HCT116 (cell line): ENCODE results near the gene C1orf174. TPM values are rescaled to one million over a fixed set of nuclear protein-coding genes. Genes with fewer than 3 reads are reported as not detected.
A peak's percentile ranks its signal among the peaks of the same experiment; 100 is the strongest.

ENCODE experiments used
- ATAC-seq: fragments of 200-7000 bp; cut with Tn5 transposase; 2 replicates; pipeline ENCODE4 v1.9.1; 2020; ENCODE audit warnings: mild to moderate bottlenecking, moderate library complexity
- BruUV-seq: library from RNA; stranded (reverse); fragments of 400-500 nt; replicated peaks from 2 replicates; lab custom pipeline; 2021; lab: Mats Ljungman, UMichigan
- CTCF ChIA-PET: fragments of 300-600 bp; sonication (Branson Sonifier 250); formaldehyde crosslinking; loops from one replicate; lab custom pipeline; 2021; ENCODE audit warnings: antibody characterized with exemption; lab: Charles Lee
- POLR2A ChIA-PET: fragments of 300-600, 350-600 bp; sonication (Branson Sonifier 250); formaldehyde crosslinking; loops from one replicate; lab custom pipeline; 2021; ENCODE audit warnings: antibody characterized with exemption; lab: Charles Lee
- RAD21 ChIA-PET, 2 experiments: fragments of 300-600 bp; sonication (Branson Sonifier 250); formaldehyde crosslinking; loops; one replicate each; lab custom pipeline; 2023; ENCODE audit warnings: low total read pairs in 2 of 2; ENCODE audit not compliant: uncharacterized antibody in 2 of 2, unreplicated experiment in 2 of 2, low non-redundant PET in 1 of 2; lab: Charles Lee
- DNase-seq: peaks from one replicate; pipeline ENCODE4 v3.0.0-alpha.2; 2010; ENCODE audit warnings: low read depth, low spot score
- H2AFZ ChIP-seq: fragments of 200-600 bp; shearing (Covaris generic), sonication (generic); 2 replicates; pipeline ENCODE4 v1.6.1; 2017; ENCODE audit warnings: low read depth, mixed run types, mixed read lengths, antibody characterized with exemption, low read length; ENCODE audit not compliant: poor library complexity, severe bottlenecking
- H3K27ac ChIP-seq: 2 replicates; pipeline ENCODE4 v1.5.1; 2012; ENCODE audit warnings: low read depth, low read length
- H3K27me3 ChIP-seq: fragments of 200-600 bp; sonication (generic); 2 replicates; pipeline ENCODE4 v1.6.1; 2016; ENCODE audit warnings: mixed run types, low read length, mixed read lengths; ENCODE audit not compliant: insufficient read depth
- H3K36me3 ChIP-seq, 2 experiments: fragments of 200-500 bp in 1 of 2; fragments of 200-600 bp in 1 of 2; sonication (Bioruptor generic) in 1 of 2; sonication (generic) in 1 of 2; 2 replicates each; pipeline versions ENCODE4 v1.5.1 to v1.6.1; 2014 to 2016; ENCODE audit warnings: low read length in 2 of 2, inconsistent platforms in 1 of 2, mixed read lengths in 1 of 2, mixed run types in 1 of 2; ENCODE audit not compliant: insufficient read depth in 2 of 2, control insufficient read depth in 1 of 2
- H3K4me1 ChIP-seq, 2 experiments: fragments of 200-600 bp in 1 of 2; sonication (generic) in 1 of 2; 2 replicates each; pipeline versions ENCODE4 v1.5.1 to v1.6.1; 2012 to 2017; ENCODE audit warnings: low read length in 2 of 2, inconsistent platforms in 1 of 2, mild to moderate bottlenecking in 1 of 2, mixed read lengths in 1 of 2, mixed run types in 1 of 2, moderate library complexity in 1 of 2; ENCODE audit not compliant: insufficient read depth in 2 of 2, control insufficient read depth in 1 of 2
- H3K4me2 ChIP-seq: fragments of 200-600 bp; sonication (generic); 2 replicates; pipeline ENCODE4 v1.6.1; 2017; ENCODE audit warnings: mixed run types, low read length, mixed read lengths
- H3K4me3 ChIP-seq, 2 experiments: fragments of 200-600 bp in 1 of 2; sonication (generic) in 1 of 2; replicated peaks in 1 of 2; 2 replicates each; pipeline ENCODE4 v1.5.1; 2011 to 2016; ENCODE audit warnings: low read length in 2 of 2, control low read depth in 1 of 2, low read depth in 1 of 2, mild to moderate bottlenecking in 1 of 2, mixed read lengths in 1 of 2, mixed run types in 1 of 2
- H3K79me2 ChIP-seq: fragments of 200-600 bp; sonication (generic); 2 replicates; pipeline ENCODE4 v1.6.1; 2017; ENCODE audit warnings: mild to moderate bottlenecking, mixed run types, low read length, moderate library complexity, mixed read lengths; ENCODE audit not compliant: insufficient read depth
- H3K9ac ChIP-seq: fragments of 200-600 bp; sonication (generic); 2 replicates; pipeline ENCODE4 v1.6.1; 2016; ENCODE audit warnings: low read length, mixed read lengths
- H3K9me2 ChIP-seq: fragments of 200-600 bp; sonication (generic), shearing (Covaris generic); 2 replicates; pipeline ENCODE4 v1.6.1; 2017; ENCODE audit warnings: mixed run types, mild to moderate bottlenecking, moderate library complexity; ENCODE audit not compliant: insufficient read depth
- H3K9me3 ChIP-seq, 2 experiments: fragments of 200-500 bp in 1 of 2; fragments of 200-600 bp in 1 of 2; sonication (Bioruptor generic) in 1 of 2; sonication (generic) in 1 of 2; 2 replicates each; pipeline ENCODE4 v1.6.1; 2014 to 2017; ENCODE audit warnings: low read length in 2 of 2, mixed read lengths in 2 of 2, inconsistent platforms in 1 of 2, low read depth in 1 of 2, mild to moderate bottlenecking in 1 of 2, mixed run types in 1 of 2, moderate library complexity in 1 of 2; ENCODE audit not compliant: control insufficient read depth in 1 of 2, insufficient read depth in 1 of 2
- H4K20me1 ChIP-seq: fragments of 200-600 bp; sonication (generic), shearing (Covaris generic); 2 replicates; pipeline ENCODE4 v1.6.1; 2017; ENCODE audit warnings: mixed run types, mild to moderate bottlenecking, moderate library complexity; ENCODE audit not compliant: insufficient read depth
- CEBPB ChIP-seq: IDR thresholded peaks from 2 replicates; pipeline ENCODE4 v1.6.1; 2012; ENCODE audit warnings: low read depth
- EZH2 ChIP-seq: fragments of 200-600 bp; sonication (generic); IDR thresholded peaks from 2 replicates; pipeline ENCODE4 v1.6.1; 2017; ENCODE audit warnings: antibody characterized with exemption, mixed run types
- FOSL1 ChIP-seq: IDR thresholded peaks from 2 replicates; pipeline ENCODE4 v1.6.1; 2012; ENCODE audit warnings: low read depth
- JUND ChIP-seq: IDR thresholded peaks from 2 replicates; pipeline ENCODE4 v1.6.1; 2012
- TCF7L2 ChIP-seq: IDR thresholded peaks from 2 replicates; pipeline ENCODE4 v1.7.0; 2011; ENCODE audit warnings: borderline replicate concordance, inconsistent platforms; ENCODE audit not compliant: insufficient read depth, insufficient read length; ENCODE audit errors: extremely low read depth
- YY1 ChIP-seq: IDR thresholded peaks from 2 replicates; pipeline ENCODE4 v1.6.1; 2011; ENCODE audit warnings: low read length, low read depth, moderate library complexity, mild to moderate bottlenecking; ENCODE audit not compliant: insufficient replicate concordance; ENCODE audit errors: extremely low read depth
- intact Hi-C: fragments of 100-400 bp; cut with micrococcal nuclease; formaldehyde crosslinking; loops from 2 replicates; pipeline ENCODE4 v1.10.0; 2022
- total RNA-seq: library from RNA; stranded (reverse); gene quantifications from one replicate; pipeline ENCODE4 v1.2.1, GENCODE V29; 2021; ENCODE audit not compliant: unreplicated experiment
- TF ChIP-seq, protein P1 (sequence below): IDR thresholded peaks from 2 replicates; pipeline ENCODE4 v1.6.1; 2011; ENCODE audit warnings: mild to moderate bottlenecking, low read length, moderate library complexity; ENCODE audit not compliant: insufficient replicate concordance; ENCODE audit errors: extremely low read depth
- TF ChIP-seq, protein P2 (sequence below): IDR thresholded peaks from 2 replicates; pipeline ENCODE4 v1.6.1; 2012; ENCODE audit warnings: low read depth
- TF ChIP-seq, protein P3 (sequence below), 3 experiments: fragments of 200-600 bp in 1 of 3; sonication (generic) in 1 of 3; IDR thresholded peaks in 2 of 3; conservative IDR thresholded peaks in 1 of 3; 2 replicates each; pipeline ENCODE4 v1.5.1; 2012 to 2017; ENCODE audit warnings: low read depth in 2 of 3, low read length in 2 of 3, antibody characterized with exemption in 1 of 3, borderline replicate concordance in 1 of 3, control low read depth in 1 of 3, mild to moderate bottlenecking in 1 of 3, mixed read lengths in 1 of 3, mixed run types in 1 of 3, moderate library complexity in 1 of 3; ENCODE audit not compliant: insufficient read depth in 1 of 3
- TF ChIP-seq, protein P4 (sequence below): IDR thresholded peaks from 2 replicates; pipeline ENCODE4 v1.6.1; 2012

Gene C1orf174
- total RNA-seq, 1 experiment from 2014 or later: 33.7 TPM

DNA sequence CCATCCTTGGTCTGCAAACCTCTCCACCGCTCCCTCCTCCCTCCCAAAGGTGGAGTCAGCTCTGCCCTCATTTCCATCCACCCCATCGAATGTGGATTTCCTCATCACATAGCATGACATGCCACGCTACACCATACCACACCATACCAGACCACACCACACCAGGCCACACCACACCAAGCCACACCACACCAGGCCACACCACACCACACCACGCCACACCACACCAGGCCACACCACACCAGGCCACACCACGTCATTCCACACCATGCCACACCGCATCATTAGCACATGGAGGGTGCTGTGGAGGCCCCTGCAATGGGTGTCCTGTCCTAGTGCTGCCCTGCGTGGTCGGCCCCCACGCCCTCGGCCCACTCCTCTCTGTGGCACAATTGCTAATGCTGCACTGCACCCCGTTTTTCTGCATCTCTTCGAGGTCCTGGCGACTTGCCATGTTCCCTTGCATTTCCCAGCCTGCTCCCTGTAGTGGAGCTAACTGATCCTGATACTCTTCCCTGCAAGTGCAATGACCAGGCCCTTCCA, 31.5 kb downstream of the C1orf174 start:
- ATAC-seq (no peak), DNase-seq (no peak)
- peaks cover 0 to 16% of the 10 kb centered on the region in 2 experiments; a peak in 2 of 4 replicates for H3K36me3 ChIP-seq
- no peak overlapping the region for H3K4me3 ChIP-seq
- no peak overlapping the region for H3K4me2 ChIP-seq
- intact Hi-C loops: no loop called here
- ChIA-PET POLR2A (no interaction called here), RAD21 (no interaction called here), CTCF (no interaction called here)
- H3K9me2 ChIP-seq: no peaks in the 10 kb centered on the region
- H3K79me2 ChIP-seq: no peaks in the 10 kb centered on the region
- H3K4me1 ChIP-seq: no peaks in the 10 kb centered on the region
- H3K9ac ChIP-seq: no peak overlapping the region
- H3K27ac ChIP-seq: peak overlapping the region; percentile 31; the same call in 1 of the 2 replicates
- TF ChIP-seq, protein P1, sequence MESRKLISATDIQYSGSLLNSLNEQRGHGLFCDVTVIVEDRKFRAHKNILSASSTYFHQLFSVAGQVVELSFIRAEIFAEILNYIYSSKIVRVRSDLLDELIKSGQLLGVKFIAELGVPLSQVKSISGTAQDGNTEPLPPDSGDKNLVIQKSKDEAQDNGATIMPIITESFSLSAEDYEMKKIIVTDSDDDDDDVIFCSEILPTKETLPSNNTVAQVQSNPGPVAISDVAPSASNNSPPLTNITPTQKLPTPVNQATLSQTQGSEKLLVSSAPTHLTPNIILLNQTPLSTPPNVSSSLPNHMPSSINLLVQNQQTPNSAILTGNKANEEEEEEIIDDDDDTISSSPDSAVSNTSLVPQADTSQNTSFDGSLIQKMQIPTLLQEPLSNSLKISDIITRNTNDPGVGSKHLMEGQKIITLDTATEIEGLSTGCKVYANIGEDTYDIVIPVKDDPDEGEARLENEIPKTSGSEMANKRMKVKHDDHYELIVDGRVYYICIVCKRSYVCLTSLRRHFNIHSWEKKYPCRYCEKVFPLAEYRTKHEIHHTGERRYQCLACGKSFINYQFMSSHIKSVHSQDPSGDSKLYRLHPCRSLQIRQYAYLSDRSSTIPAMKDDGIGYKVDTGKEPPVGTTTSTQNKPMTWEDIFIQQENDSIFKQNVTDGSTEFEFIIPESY: no peak
- no TSS peak for BruUV-seq
- no peaks in the 10 kb centered on the region for H3K27me3 ChIP-seq
- no peak overlapping the region for H2AFZ ChIP-seq
- no peaks in the 10 kb centered on the region; a peak in 1 of 4 replicates for H3K9me3 ChIP-seq
- H4K20me1 ChIP-seq: no peaks in the 10 kb centered on the region

DNA sequence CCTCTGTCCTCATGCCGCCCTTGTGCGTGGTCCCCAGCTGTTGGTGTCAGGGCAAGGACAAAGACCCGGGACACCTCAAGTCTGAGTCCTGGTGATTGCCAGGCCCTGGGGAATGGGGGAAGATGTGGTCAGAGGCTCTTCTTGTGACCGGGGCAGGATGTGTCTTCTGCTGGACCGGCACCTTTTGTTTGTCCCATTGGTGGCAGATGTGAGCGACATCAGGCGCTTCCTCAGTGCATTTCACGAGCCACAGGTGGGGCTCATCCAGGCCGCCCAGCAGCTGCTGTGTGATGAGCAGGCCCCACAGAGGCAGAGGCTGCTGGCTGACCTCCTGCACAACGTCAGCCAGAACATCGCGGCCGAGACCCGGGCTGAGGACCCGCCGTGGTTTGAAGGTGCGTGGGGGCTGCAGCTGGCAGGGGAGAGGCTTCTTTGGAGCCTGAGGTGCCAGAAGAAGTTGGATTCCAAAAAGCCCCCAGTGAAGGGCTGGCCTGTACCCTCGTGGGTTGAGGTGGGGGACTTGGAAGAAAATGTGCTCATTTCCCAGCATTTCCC, 34.4 kb downstream of the C1orf174 start:
- H3K4me3 ChIP-seq: no peak overlapping the region
- H3K4me2 ChIP-seq: no peak overlapping the region
- POLR2A ChIA-PET: no interaction called here
- ATAC-seq (no peak), DNase-seq (no peak)
- H3K27ac ChIP-seq: no peak overlapping the region
- H3K9me2 ChIP-seq: no peaks in the 10 kb centered on the region
- intact Hi-C loops: no loop called here
- H3K9me3 ChIP-seq: no peaks in the 10 kb centered on the region; a peak in 1 of 4 replicates
- H2AFZ ChIP-seq: no peak overlapping the region
- CTCF ChIA-PET: no interaction called here
- H3K4me1 ChIP-seq: no peaks in the 10 kb centered on the region
- H4K20me1 ChIP-seq: no peaks in the 10 kb centered on the region
- RAD21 ChIA-PET: no interaction called here
- no peak overlapping the region for H3K9ac ChIP-seq
- H3K79me2 ChIP-seq: no peaks in the 10 kb centered on the region
- peaks cover 0 to 11% of the 10 kb centered on the region in 2 experiments; a peak in 1 of 4 replicates for H3K36me3 ChIP-seq
- H3K27me3 ChIP-seq: no peaks in the 10 kb centered on the region
- no TSS peak for BruUV-seq
- TF ChIP-seq TCF7L2: no peak
- no peak for TF ChIP-seq YY1
- TF ChIP-seq, protein P2, sequence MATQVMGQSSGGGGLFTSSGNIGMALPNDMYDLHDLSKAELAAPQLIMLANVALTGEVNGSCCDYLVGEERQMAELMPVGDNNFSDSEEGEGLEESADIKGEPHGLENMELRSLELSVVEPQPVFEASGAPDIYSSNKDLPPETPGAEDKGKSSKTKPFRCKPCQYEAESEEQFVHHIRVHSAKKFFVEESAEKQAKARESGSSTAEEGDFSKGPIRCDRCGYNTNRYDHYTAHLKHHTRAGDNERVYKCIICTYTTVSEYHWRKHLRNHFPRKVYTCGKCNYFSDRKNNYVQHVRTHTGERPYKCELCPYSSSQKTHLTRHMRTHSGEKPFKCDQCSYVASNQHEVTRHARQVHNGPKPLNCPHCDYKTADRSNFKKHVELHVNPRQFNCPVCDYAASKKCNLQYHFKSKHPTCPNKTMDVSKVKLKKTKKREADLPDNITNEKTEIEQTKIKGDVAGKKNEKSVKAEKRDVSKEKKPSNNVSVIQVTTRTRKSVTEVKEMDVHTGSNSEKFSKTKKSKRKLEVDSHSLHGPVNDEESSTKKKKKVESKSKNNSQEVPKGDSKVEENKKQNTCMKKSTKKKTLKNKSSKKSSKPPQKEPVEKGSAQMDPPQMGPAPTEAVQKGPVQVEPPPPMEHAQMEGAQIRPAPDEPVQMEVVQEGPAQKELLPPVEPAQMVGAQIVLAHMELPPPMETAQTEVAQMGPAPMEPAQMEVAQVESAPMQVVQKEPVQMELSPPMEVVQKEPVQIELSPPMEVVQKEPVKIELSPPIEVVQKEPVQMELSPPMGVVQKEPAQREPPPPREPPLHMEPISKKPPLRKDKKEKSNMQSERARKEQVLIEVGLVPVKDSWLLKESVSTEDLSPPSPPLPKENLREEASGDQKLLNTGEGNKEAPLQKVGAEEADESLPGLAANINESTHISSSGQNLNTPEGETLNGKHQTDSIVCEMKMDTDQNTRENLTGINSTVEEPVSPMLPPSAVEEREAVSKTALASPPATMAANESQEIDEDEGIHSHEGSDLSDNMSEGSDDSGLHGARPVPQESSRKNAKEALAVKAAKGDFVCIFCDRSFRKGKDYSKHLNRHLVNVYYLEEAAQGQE: no peak
- TF ChIP-seq JUND: no peak
- TF ChIP-seq, protein P3, sequence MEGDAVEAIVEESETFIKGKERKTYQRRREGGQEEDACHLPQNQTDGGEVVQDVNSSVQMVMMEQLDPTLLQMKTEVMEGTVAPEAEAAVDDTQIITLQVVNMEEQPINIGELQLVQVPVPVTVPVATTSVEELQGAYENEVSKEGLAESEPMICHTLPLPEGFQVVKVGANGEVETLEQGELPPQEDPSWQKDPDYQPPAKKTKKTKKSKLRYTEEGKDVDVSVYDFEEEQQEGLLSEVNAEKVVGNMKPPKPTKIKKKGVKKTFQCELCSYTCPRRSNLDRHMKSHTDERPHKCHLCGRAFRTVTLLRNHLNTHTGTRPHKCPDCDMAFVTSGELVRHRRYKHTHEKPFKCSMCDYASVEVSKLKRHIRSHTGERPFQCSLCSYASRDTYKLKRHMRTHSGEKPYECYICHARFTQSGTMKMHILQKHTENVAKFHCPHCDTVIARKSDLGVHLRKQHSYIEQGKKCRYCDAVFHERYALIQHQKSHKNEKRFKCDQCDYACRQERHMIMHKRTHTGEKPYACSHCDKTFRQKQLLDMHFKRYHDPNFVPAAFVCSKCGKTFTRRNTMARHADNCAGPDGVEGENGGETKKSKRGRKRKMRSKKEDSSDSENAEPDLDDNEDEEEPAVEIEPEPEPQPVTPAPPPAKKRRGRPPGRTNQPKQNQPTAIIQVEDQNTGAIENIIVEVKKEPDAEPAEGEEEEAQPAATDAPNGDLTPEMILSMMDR (IDR thresholded peaks at IDR 0.05 in 2 of 3, conservative IDR thresholded peaks at IDR 0.05 in 1 of 3; ENCODE audit: borderline replicate concordance in 1 of 3, insufficient read depth in 1 of 3, low read depth in 2 of 3, low read length in 2 of 3): no peak
- TF ChIP-seq, protein P4, sequence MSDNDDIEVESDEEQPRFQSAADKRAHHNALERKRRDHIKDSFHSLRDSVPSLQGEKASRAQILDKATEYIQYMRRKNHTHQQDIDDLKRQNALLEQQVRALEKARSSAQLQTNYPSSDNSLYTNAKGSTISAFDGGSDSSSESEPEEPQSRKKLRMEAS: no peak
- TF ChIP-seq FOSL1: no peak
- TF ChIP-seq CEBPB: no peak
- no peak for TF ChIP-seq EZH2
